ENCODE results near the gene PASK. TPM values are rescaled to one million over a fixed set of nuclear protein-coding genes. Genes with fewer than 3 reads are reported as not detected.
"Not testable (repeated sequence)": the region's sequence is repeated elsewhere in the genome, so short reads cannot be mapped to it uniquely, and the experiment has no call there.

Gene PASK
- total RNA-seq, 1 donor from 2014 or later: 92.0 TPM

- intact Hi-C loops (cut with micrococcal nuclease): no loop called here
- H3K9me3 Mint-ChIP-seq: peaks cover 8% of the 10 kb centered on the region
- no peaks in the 10 kb centered on the region for H3K27me3 Mint-ChIP-seq
- peak overlapping the region; percentile 73 for H3K4me3 Mint-ChIP-seq
- peak overlapping the region; percentile 98 for H3K27ac Mint-ChIP-seq
- DNase-seq: peak; percentile 80
- peaks cover 34% of the 10 kb centered on the region for H3K4me1 Mint-ChIP-seq
- peaks cover 35% of the 10 kb centered on the region for H3K36me3 Mint-ChIP-seq (ENCODE audit: low read depth)
These were observed 40.7 kb downstream of the PASK start for GRCh38 chr2:241108271-241109209.

- DNase-seq: no peak
- H3K27ac Mint-ChIP-seq: no peak overlapping the region
- intact Hi-C loops (cut with micrococcal nuclease): no loop called here
- peaks cover 8% of the 10 kb centered on the region for H3K9me3 Mint-ChIP-seq
- no peak overlapping the region for H3K4me3 Mint-ChIP-seq
- H3K27me3 Mint-ChIP-seq: no peaks in the 10 kb centered on the region
- H3K36me3 Mint-ChIP-seq (ENCODE audit: low read depth): peaks cover 31% of the 10 kb centered on the region
- H3K4me1 Mint-ChIP-seq: peaks cover 34% of the 10 kb centered on the region
These were observed 42.1 kb downstream of the PASK start for GRCh38 chr2:241107031-241107783.

- no peak overlapping the region for H3K27ac Mint-ChIP-seq
- H3K4me3 Mint-ChIP-seq: no peak overlapping the region
- peaks cover 23% of the 10 kb centered on the region for H3K36me3 Mint-ChIP-seq (ENCODE audit: low read depth)
- no peak for DNase-seq
- no peaks in the 10 kb centered on the region for H3K27me3 Mint-ChIP-seq
- peaks cover 35% of the 10 kb centered on the region for H3K4me1 Mint-ChIP-seq
- H3K9me3 Mint-ChIP-seq: peaks cover 8% of the 10 kb centered on the region
- intact Hi-C loops (cut with micrococcal nuclease): no loop called here
These were observed 43.6 kb downstream of the PASK start for GRCh38 chr2:241105641-241106040.

GRCh38 chr2:241104611-241105010 is 44.7 kb downstream of the PASK start:
- not testable (repeated sequence) for H3K9me3 Mint-ChIP-seq, H3K27me3 Mint-ChIP-seq, DNase-seq, H3K27ac Mint-ChIP-seq, H3K4me3 Mint-ChIP-seq
- Mint-ChIP-seq H3K36me3 (ENCODE audit: low read depth) (peaks cover 30% of the 10 kb centered on the region), H3K4me1 (peaks cover 34% of the 10 kb centered on the region)
- intact Hi-C loops (cut with micrococcal nuclease): loop anchor here (5.0 kb wide), 2 partner anchors 113 to 533 kb away; partner anchors contain the start of genes ATG4B and THAP4

- Mint-ChIP-seq H3K9me3 (no peaks in the 10 kb centered on the region), H3K4me1 (peaks cover 29% of the 10 kb centered on the region), H3K4me3 (peak overlapping the region; percentile 94), H3K27me3 (no peaks in the 10 kb centered on the region), H3K27ac (peak overlapping the region; percentile 98), H3K36me3 (ENCODE audit: low read depth) (peaks cover 36% of the 10 kb centered on the region)
- DNase-seq: no peak
- intact Hi-C loops (cut with micrococcal nuclease): loop anchor here (5.0 kb wide), 2 partner anchors 114 to 534 kb away; partner anchors contain the start of genes ATG4B and THAP4
These were observed 46.1 kb downstream of the PASK start for GRCh38 chr2:241103176-241103595.

- peaks cover 37% of the 10 kb centered on the region for H3K36me3 Mint-ChIP-seq (ENCODE audit: low read depth)
These were observed 47.0 kb downstream of the PASK start, which contains the start of gene MTERF4 for GRCh38 chr2:241102239-241102803. TSS of gene MTERF4 (minus strand) at chr2:241102287. CDS start at chr2:241102273, 14 bp downstream.

GRCh38 chr2:241099246-241099645 is 50.0 kb downstream of the PASK start:
- Mint-ChIP-seq H3K4me1 (peaks cover 43% of the 10 kb centered on the region), H3K27me3 (no peaks in the 10 kb centered on the region), H3K9me3 (no peaks in the 10 kb centered on the region), H3K36me3 (ENCODE audit: low read depth) (peaks cover 57% of the 10 kb centered on the region), H3K4me3 (no peak overlapping the region), H3K27ac (no peak overlapping the region)
- intact Hi-C loops (cut with micrococcal nuclease): no loop called here
- DNase-seq: no peak

More at GRCh38 chr2:241102239-241102803, 47.0 kb downstream of the PASK start, which contains the start of gene MTERF4:
- H3K27ac Mint-ChIP-seq: peak within 1 kb of the TSS; percentile 98
- H3K9me3 Mint-ChIP-seq: no peaks in the 10 kb centered on the region
- H3K4me3 Mint-ChIP-seq: peak within 1 kb of the TSS; percentile 94
- H3K4me1 Mint-ChIP-seq: peaks cover 29% of the 10 kb centered on the region
- intact Hi-C loops (cut with micrococcal nuclease): loop anchor here (1.0 to 5.0 kb wide), 3 partner anchors 48 to 535 kb away; partner anchors contain the start of genes ATG4B, PPP1R7 and THAP4
- DNase-seq: peak; percentile 97
- H3K27me3 Mint-ChIP-seq: no peaks in the 10 kb centered on the region

GRCh38 chr2:241096979-241097378 is 52.3 kb downstream of the PASK start:
- peaks cover 36% of the 10 kb centered on the region for H3K4me1 Mint-ChIP-seq
- H3K4me3 Mint-ChIP-seq: no peak overlapping the region
- DNase-seq: no peak
- no peak overlapping the region for H3K27ac Mint-ChIP-seq
- H3K36me3 Mint-ChIP-seq (ENCODE audit: low read depth): peaks cover 61% of the 10 kb centered on the region
- intact Hi-C loops (cut with micrococcal nuclease): no loop called here
- no peaks in the 10 kb centered on the region for H3K9me3 Mint-ChIP-seq
- H3K27me3 Mint-ChIP-seq: no peaks in the 10 kb centered on the region

- no peaks in the 10 kb centered on the region for H3K9me3 Mint-ChIP-seq
- H3K27ac Mint-ChIP-seq: peak overlapping the region; percentile 52
- no peaks in the 10 kb centered on the region for H3K27me3 Mint-ChIP-seq
- H3K36me3 Mint-ChIP-seq (ENCODE audit: low read depth): peaks cover 62% of the 10 kb centered on the region
- peak; percentile 80 for DNase-seq
- peak overlapping the region; percentile 14 for H3K4me3 Mint-ChIP-seq
- peaks cover 32% of the 10 kb centered on the region for H3K4me1 Mint-ChIP-seq
- intact Hi-C loops (cut with micrococcal nuclease): no loop called here
These were observed 53.5 kb downstream of the PASK start for GRCh38 chr2:241095594-241096290.

- peaks cover 58% of the 10 kb centered on the region for H3K36me3 Mint-ChIP-seq (ENCODE audit: low read depth)
- peaks cover 29% of the 10 kb centered on the region for H3K4me1 Mint-ChIP-seq
- intact Hi-C loops (cut with micrococcal nuclease): no loop called here
These were observed 54.3 kb downstream of the PASK start for GRCh38 chr2:241094924-241095420.

GRCh38 chr2:241094172-241094571 is 55.1 kb downstream of the PASK start:
- peaks cover 25% of the 10 kb centered on the region for H3K4me1 Mint-ChIP-seq
- no peaks in the 10 kb centered on the region for H3K27me3 Mint-ChIP-seq
- H3K27ac Mint-ChIP-seq: no peak overlapping the region
- no peaks in the 10 kb centered on the region for H3K9me3 Mint-ChIP-seq
- H3K36me3 Mint-ChIP-seq (ENCODE audit: low read depth): peaks cover 55% of the 10 kb centered on the region
- H3K4me3 Mint-ChIP-seq: no peak overlapping the region
- DNase-seq: no peak
- intact Hi-C loops (cut with micrococcal nuclease): no loop called here

More at GRCh38 chr2:241094924-241095420, 54.3 kb downstream of the PASK start:
- Mint-ChIP-seq H3K9me3 (no peaks in the 10 kb centered on the region), H3K27me3 (no peaks in the 10 kb centered on the region), H3K4me3 (no peak overlapping the region), H3K27ac (peak overlapping the region; percentile 52)
- DNase-seq: no peak

GRCh38 chr2:241093133-241093781 is 56.0 kb downstream of the PASK start:
- H3K4me3 Mint-ChIP-seq; H3K27ac Mint-ChIP-seq; H3K9me3 Mint-ChIP-seq; intact Hi-C loops (cut with micrococcal nuclease); H3K27me3 Mint-ChIP-seq; DNase-seq: not testable (repeated sequence)
- Mint-ChIP-seq H3K4me1 (peaks cover 19% of the 10 kb centered on the region), H3K36me3 (ENCODE audit: low read depth) (peaks cover 55% of the 10 kb centered on the region)

All from activated CD4-positive, alpha-beta T cell treated with anti-CD3 and anti-CD28 coated beads, Interleukin-2, amount 10 ng/mL, durations not matched to agents 24 days and 14 days (primary cell).